Calu3 (cell line): Measurements from ENCODE around the gene ITGB2. TPM values are rescaled to one million over a fixed set of nuclear protein-coding genes. Genes with fewer than 3 reads are reported as not detected.

Experiments used
- BruUV-seq: library from RNA; stranded (reverse); fragments of 400-500 nt; replicated peaks from 2 replicates; lab custom pipeline; 2021; lab: Mats Ljungman, UMichigan
- CTCF ChIA-PET: fragments of 300-600 bp; sonication (Branson Sonifier 250); formaldehyde crosslinking; loops from one replicate; lab custom pipeline; 2022; ENCODE audit warnings: antibody characterized with exemption; lab: Charles Lee
- DNase-seq: peaks from one replicate; pipeline ENCODE4 v3.0.0; 2022
- H3K27ac Mint-ChIP-seq: one replicate; pipeline ENCODE4 v1.8.0; 2022; ENCODE audit warnings: mixed read lengths; ENCODE audit not compliant: unreplicated experiment
- H3K27me3 Mint-ChIP-seq: one replicate; pipeline ENCODE4 v1.8.0; 2022; ENCODE audit warnings: mixed read lengths; ENCODE audit not compliant: unreplicated experiment
- H3K36me3 Mint-ChIP-seq: one replicate; pipeline ENCODE4 v1.8.0; 2022; ENCODE audit warnings: mild to moderate bottlenecking, moderate library complexity, mixed read lengths; ENCODE audit not compliant: insufficient read depth, unreplicated experiment
- H3K4me1 Mint-ChIP-seq: one replicate; pipeline ENCODE4 v1.8.0; 2022; ENCODE audit warnings: mild to moderate bottlenecking, low read depth, mixed read lengths; ENCODE audit not compliant: unreplicated experiment
- H3K4me3 Mint-ChIP-seq: one replicate; pipeline ENCODE4 v1.8.0; 2022; ENCODE audit warnings: mild to moderate bottlenecking, low read depth, moderate library complexity, mixed read lengths; ENCODE audit not compliant: unreplicated experiment
- H3K9me3 Mint-ChIP-seq: one replicate; pipeline ENCODE4 v1.8.0; 2022; ENCODE audit warnings: low read depth, mixed read lengths; ENCODE audit not compliant: unreplicated experiment
- CTCF ChIP-seq: fragments of 200-600 bp; IDR thresholded peaks from one replicate; pipeline ENCODE4 v1.8.0; 2022; ENCODE audit warnings: antibody characterized with exemption; ENCODE audit not compliant: unreplicated experiment
- intact Hi-C: fragments of 100-400 bp; cut with micrococcal nuclease; formaldehyde crosslinking; loops from one replicate; pipeline ENCODE4 v1.10.0; 2022; ENCODE audit not compliant: unreplicated experiment
- total RNA-seq: library from RNA; stranded (reverse); gene quantifications from 2 replicates; pipeline ENCODE4 v1.2.3, GENCODE V29; 2022

Gene ITGB2
- total RNA-seq, 1 experiment from 2014 or later, result 0.42 TPM

- Mint-ChIP-seq H3K4me3 (no peak overlapping the region), H3K4me1 (peaks cover 5% of the 10 kb centered on the region), H3K36me3 (peaks cover 4% of the 10 kb centered on the region), H3K27me3 (peaks cover 23% of the 10 kb centered on the region), H3K9me3 (no peaks in the 10 kb centered on the region), H3K27ac (no peak overlapping the region)
- no TSS peak for BruUV-seq
- DNase-seq, result no peak
- CTCF ChIA-PET, result no interaction called here
- no peak for TF ChIP-seq CTCF
- intact Hi-C loops, result no loop called here
Observed at GRCh38 chr21:44887126-44887806, 33.4 kb downstream of the ITGB2 start.

- Mint-ChIP-seq H3K4me3 (no peak overlapping the region), H3K27me3 (peaks cover 31% of the 10 kb centered on the region), H3K36me3 (peaks cover 4% of the 10 kb centered on the region), H3K27ac (no peak overlapping the region), H3K9me3 (no peaks in the 10 kb centered on the region), H3K4me1 (peaks cover 14% of the 10 kb centered on the region)
- intact Hi-C loops, result no loop called here
- CTCF ChIA-PET, result no interaction called here
- DNase-seq, result no peak
- BruUV-seq, result no TSS peak
- no peak for TF ChIP-seq CTCF
Observed at GRCh38 chr21:44886113-44887075, 34.3 kb downstream of the ITGB2 start.

GRCh38 chr21:44885615-44886014 is 35.1 kb downstream of the ITGB2 start:
- Mint-ChIP-seq H3K36me3 (peaks cover 4% of the 10 kb centered on the region), H3K9me3 (no peaks in the 10 kb centered on the region), H3K4me1 (peaks cover 19% of the 10 kb centered on the region), H3K27ac (no peak overlapping the region), H3K27me3 (peaks cover 24% of the 10 kb centered on the region), H3K4me3 (no peak overlapping the region)
- BruUV-seq, result no TSS peak
- CTCF ChIA-PET, result no interaction called here
- no peak for DNase-seq
- no peak for TF ChIP-seq CTCF
- intact Hi-C loops, result no loop called here

GRCh38 chr21:44884097-44884496 is 36.6 kb downstream of the ITGB2 start:
- Mint-ChIP-seq H3K27ac (no peak overlapping the region), H3K4me3 (no peak overlapping the region), H3K9me3 (no peaks in the 10 kb centered on the region), H3K4me1 (peaks cover 19% of the 10 kb centered on the region), H3K36me3 (peaks cover 4% of the 10 kb centered on the region), H3K27me3 (peaks cover 13% of the 10 kb centered on the region)
- CTCF ChIA-PET, result no interaction called here
- intact Hi-C loops, result no loop called here
- no peak for TF ChIP-seq CTCF
- no TSS peak for BruUV-seq
- DNase-seq, result no peak
